ENCODE measurements around the gene CHCHD6. TPM values are rescaled to one million over a fixed set of nuclear protein-coding genes. Genes with fewer than 3 reads are reported as not detected.
A peak's percentile ranks its signal among the peaks of the same experiment; 100 is the strongest.

CHCHD6 gene
- total RNA-seq, 1 donor from 2014 or later = 6.7 TPM

- DNase-seq (ENCODE audit: low read depth in 2 of 2) = no peak
These were observed 286.1 kb downstream of the CHCHD6 start for GRCh38 chr3:126990024-126990700.

GRCh38 chr3:126990890-126991289 lies 286.9 kb downstream of the CHCHD6 start:
- no peak for DNase-seq (ENCODE audit: low read depth in 2 of 2)

GRCh38 chr3:126991366-126992200 lies 287.5 kb downstream of the CHCHD6 start:
- no peak for DNase-seq (ENCODE audit: low read depth in 2 of 2)

- no peak for DNase-seq (ENCODE audit: low read depth in 2 of 2)
These were observed 288.2 kb downstream of the CHCHD6 start for GRCh38 chr3:126992216-126992615.

- DNase-seq (ENCODE audit: low read depth in 2 of 2) = no peak
These were observed 288.7 kb downstream of the CHCHD6 start for GRCh38 chr3:126992776-126993175.

- DNase-seq (ENCODE audit: low read depth in 2 of 2) = no peak
These were observed 289.4 kb downstream of the CHCHD6 start for GRCh38 chr3:126993436-126993835.

GRCh38 chr3:126994661-126995245 lies 290.7 kb downstream of the CHCHD6 start:
- DNase-seq (ENCODE audit: low read depth in 2 of 2) = no peak

GRCh38 chr3:126995254-126995780 lies 291.3 kb downstream of the CHCHD6 start:
- no peak for DNase-seq (ENCODE audit: low read depth in 2 of 2)

- no peak for DNase-seq (ENCODE audit: low read depth in 2 of 2)
These were observed 292.0 kb downstream of the CHCHD6 start for GRCh38 chr3:126995926-126996512.

GRCh38 chr3:126996905-126997304 lies 292.9 kb downstream of the CHCHD6 start:
- DNase-seq (ENCODE audit: low read depth in 2 of 2) = no peak

- no peak for DNase-seq (ENCODE audit: low read depth in 2 of 2)
These were observed 293.5 kb downstream of the CHCHD6 start for GRCh38 chr3:126997455-126998038.

- DNase-seq (ENCODE audit: low read depth in 2 of 2) = no peak
These were observed 294.3 kb downstream of the CHCHD6 start for GRCh38 chr3:126998320-126998719.

- DNase-seq (ENCODE audit: low read depth in 2 of 2) = no peak
These were observed 294.7 kb downstream of the CHCHD6 start for GRCh38 chr3:126998728-126999127.

- no peak for DNase-seq (ENCODE audit: low read depth in 2 of 2)
These were observed 295.3 kb downstream of the CHCHD6 start for GRCh38 chr3:126999383-126999782.

- DNase-seq (ENCODE audit: low read depth in 2 of 2) = no peak
These were observed 296.1 kb downstream of the CHCHD6 start for GRCh38 chr3:127000119-127000518.

- DNase-seq (ENCODE audit: low read depth in 2 of 2) = no peak
These were observed 296.7 kb downstream of the CHCHD6 start for GRCh38 chr3:127000761-127001160.

- no peak for DNase-seq (ENCODE audit: low read depth in 2 of 2)
These were observed 297.6 kb downstream of the CHCHD6 start for GRCh38 chr3:127001486-127002194.

GRCh38 chr3:127002195-127003174 lies 298.4 kb downstream of the CHCHD6 start:
- DNase-seq (ENCODE audit: low read depth in 2 of 2) = peak; percentile 65 to 84

GRCh38 chr3:127003175-127003555 lies 299.1 kb downstream of the CHCHD6 start:
- DNase-seq (ENCODE audit: low read depth in 2 of 2) = no peak

All from dermis microvascular lymphatic vessel endothelial cell (primary cell).